HG03175 (cell line): ENCODE results near the gene SPEF1.
"Not testable (repeated sequence)": the region's sequence is repeated elsewhere in the genome, so short reads cannot be mapped to it uniquely, and the experiment has no call there.

Experiments
- ATAC-seq: cut with Tn5 transposase; IDR thresholded peaks from one replicate; pipeline ENCODE4 v1.9.1; 2021; ENCODE audit warnings: mild to moderate bottlenecking, moderate library complexity; ENCODE audit not compliant: unreplicated experiment

The SPEF1 gene

DNA sequence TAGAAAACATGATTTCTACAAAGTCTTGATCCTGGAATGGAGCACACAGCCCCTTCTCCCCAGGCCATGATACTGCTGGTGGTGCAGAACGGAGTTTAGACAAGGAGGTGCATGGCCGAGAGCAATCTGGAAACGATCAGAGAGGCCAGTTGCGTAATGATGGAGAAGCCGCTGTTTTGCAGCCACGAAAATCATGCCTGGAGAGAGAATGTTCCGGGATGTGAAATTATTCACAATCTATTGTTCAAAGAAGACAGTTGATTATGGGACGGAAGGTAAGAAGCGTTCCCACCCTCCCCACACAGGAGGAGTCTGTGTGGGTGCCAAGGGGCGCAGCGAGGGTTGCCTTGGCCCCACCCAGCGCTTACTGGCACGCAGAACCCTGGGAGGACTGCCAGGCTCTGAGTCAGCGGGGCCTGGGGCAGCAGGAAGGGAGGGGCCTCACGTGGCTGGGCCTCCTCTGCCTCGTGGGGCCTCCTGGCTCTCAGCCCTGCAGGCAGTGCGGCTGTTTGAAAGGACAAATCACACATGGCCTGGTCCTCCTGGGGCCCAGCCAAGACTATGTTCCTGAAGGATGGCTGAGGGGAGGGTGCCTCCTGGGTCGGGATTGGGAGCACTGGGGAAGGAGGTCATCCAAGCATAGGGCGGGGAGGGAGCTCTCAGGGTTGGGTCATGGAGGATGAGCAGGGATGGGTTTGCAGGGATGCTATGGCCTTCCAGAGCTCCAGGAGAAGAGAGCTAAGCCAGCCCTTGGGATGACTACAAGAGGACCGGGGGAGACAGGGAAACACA is 30.4 kb upstream of the SPEF1 start:
- ATAC-seq, result no peak

- ATAC-seq, result no peak
Measured at GRCh38 chr20:3808544-3808943, 27.3 kb upstream of the SPEF1 start.

DNA sequence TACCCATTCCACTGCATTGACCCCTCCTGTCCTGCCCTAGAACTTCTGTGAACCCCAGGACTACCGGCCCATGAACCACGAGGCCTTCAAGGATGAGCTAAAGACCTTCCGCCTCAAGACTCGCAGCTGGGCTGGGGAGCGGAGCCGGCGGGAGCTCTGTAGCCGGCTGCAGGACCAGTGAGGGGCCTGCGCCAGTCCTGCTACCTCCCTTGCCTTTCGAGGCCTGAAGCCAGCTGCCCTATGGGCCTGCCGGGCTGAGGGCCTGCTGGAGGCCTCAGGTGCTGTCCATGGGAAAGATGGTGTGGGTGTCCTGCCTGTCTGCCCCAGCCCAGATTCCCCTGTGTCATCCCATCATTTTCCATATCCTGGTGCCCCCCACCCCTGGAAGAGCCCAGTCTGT is 23.5 kb upstream of the SPEF1 start:
- no peak for ATAC-seq

DNA sequence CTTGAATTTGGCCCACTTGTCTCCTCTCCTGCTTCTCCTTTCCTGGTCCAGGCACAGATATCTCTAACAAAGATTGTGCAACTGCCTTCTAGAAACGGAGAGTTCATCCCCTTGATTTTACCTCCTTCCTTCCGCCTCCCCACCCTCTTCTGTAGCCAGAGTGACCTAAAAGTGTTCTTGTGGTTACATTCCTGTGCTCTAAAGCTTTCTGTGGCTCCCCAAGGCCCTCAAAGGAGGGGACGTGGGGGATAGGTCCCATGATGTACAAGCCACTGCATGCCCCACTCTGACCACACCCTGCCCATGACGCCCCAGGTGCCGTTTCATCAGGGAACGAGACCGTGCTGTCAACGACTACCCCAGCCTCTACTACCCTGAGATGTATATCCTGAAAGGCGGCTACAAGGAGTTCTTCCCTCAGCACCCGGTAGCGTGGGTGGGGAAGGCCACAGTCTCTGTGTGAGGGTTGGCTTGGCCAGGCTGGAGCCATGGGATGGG is 23.1 kb upstream of the SPEF1 start:
- ATAC-seq, result no peak

DNA sequence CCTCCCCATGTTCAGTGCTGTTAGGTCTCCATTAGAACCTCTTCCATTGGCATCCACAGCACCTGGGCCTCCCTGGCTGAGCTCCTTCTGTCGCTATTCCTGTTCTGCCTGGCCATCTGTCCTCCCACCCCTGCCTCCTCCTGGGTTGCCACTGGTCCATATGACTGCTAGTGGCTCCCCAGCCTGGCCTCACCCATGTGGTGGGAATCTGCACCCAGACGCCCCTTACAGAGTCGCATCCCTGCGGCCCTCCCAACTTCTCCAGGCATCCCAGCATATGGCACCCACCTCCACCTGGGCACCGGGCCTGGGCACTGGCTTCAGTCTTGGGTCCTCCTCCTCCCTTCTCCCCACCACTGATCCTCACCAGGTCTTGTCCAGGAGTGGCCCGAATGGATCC is 22.6 kb upstream of the SPEF1 start:
- ATAC-seq, result no peak

GRCh38 chr20:3803289-3803688 is 22.0 kb upstream of the SPEF1 start:
- no peak for ATAC-seq

GRCh38 chr20:3802524-3803239 is 21.4 kb upstream of the SPEF1 start:
- ATAC-seq, result no peak

- ATAC-seq, result no peak
Measured at GRCh38 chr20:3801846-3802245, 20.6 kb upstream of the SPEF1 start.

- no peak for ATAC-seq
Measured at GRCh38 chr20:3801299-3801698, 20.1 kb upstream of the SPEF1 start.

GRCh38 chr20:3800878-3801260 is 19.6 kb upstream of the SPEF1 start:
- no peak for ATAC-seq

GRCh38 chr20:3800256-3800877 is 19.1 kb upstream of the SPEF1 start:
- no peak for ATAC-seq

GRCh38 chr20:3798908-3799248 is 17.6 kb upstream of the SPEF1 start:
- ATAC-seq, result no peak

DNA sequence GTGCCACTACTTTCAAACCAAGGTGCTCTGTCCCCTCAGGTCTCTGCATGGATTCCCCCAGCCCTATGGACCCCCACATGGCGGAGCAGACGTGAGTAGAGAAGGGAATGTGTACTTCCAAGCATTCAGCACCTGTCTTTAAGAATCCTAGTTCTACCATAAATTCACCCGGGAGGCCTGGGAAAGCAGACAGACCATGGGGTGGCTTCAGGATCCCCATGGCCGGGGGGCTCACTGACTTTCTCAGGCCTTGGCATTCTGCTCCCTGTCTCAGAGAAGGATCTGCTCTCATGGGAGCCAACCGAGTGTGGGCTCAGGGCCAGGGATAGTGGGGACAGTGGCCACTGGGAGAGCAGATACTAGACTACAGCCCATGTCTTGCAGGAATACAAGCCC is 17.1 kb upstream of the SPEF1 start:
- no peak for ATAC-seq

DNA sequence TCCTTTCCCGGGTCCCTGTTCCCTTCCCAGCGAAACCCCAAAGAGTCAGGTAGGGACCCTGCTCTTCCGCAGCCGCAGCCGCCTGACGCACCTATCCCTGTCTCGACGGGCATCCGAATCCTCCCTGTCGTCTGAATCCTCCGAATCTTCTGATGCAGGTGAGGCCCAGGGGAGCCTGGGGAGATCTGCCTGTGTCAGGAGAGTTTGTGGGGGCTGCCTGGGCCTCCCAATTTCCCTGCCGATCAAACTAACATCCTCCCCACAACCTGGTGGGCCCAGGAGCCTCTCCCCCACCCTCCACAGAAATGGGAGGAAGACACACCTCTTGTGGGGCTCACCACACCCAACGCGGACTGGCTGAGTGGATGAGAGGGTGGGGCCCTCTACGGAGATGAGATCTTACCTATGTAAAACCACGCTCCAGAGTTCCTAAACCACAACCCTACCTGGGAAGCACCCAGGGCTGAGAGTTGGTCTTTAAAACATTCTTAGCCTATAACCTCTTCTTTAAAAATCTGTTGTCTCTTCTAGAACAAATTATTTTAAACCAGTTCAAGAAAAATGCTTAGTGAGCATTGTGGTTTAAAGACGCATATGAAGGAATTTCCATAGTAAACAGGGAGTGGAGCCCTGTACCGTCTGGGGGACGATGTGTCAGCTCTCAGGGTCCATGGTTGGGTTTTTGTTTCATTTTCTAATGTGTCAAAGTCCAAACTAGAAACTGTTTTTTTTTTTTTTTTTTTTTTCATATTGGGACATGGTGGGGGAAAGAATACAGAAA is 16.5 kb upstream of the SPEF1 start:
- ATAC-seq, result no peak

- no peak for ATAC-seq
Measured at GRCh38 chr20:3797226-3797545, 15.9 kb upstream of the SPEF1 start.

- peak; percentile 6 for ATAC-seq
Measured at GRCh38 chr20:3796477-3797225, 15.4 kb upstream of the SPEF1 start.

GRCh38 chr20:3795511-3796468 is 14.5 kb upstream of the SPEF1 start, which contains the start of gene CDC25B:
Gene CDC25B, plus strand, starts transcription at chr20:3796310. Its CDS starts 222 bp downstream, at chr20:3796532.
- ATAC-seq, result peak; percentile 67

DNA sequence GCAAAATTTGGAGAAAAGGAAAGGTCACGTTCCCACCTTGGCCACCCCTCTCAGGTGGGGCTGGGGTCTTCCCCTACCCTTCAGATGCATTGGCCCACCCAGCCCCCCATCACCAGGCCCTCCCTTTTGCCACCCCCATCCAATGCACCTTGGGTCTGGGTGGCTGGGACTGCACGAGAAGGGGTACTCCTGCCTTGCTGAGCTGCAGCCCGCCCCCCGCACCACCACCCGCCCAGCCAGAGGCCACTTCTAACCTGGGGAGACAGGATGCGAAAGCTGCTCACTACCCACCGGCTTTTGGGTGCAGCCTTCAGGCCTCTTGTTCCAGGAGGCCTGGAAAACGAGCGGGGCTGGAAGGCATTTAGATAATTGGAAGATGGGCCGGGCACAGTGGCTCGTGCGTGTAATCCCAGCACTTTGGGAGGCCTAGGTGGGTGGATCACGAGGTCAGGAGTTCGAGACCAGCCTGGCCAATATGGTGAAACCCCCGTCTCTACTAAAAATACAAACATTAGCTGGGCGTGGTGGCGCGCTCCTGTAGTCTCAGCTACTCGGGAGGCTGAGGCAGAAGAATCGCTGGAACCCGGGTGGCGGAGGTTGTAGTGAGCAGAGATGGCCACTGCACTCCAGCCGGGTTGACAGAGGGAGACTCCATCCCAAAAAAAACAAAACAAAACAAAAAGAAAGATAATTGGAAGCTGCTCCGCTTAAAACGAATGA is 13.6 kb upstream of the SPEF1 start:
- ATAC-seq, result no peak

- ATAC-seq, result not testable (repeated sequence)
Measured at GRCh38 chr20:3794168-3794567, 12.9 kb upstream of the SPEF1 start.
